IPS DF 6.9 (cell line): ENCODE measurements around the gene SERF1B.
"Not testable (repeated sequence)": the region's sequence is repeated elsewhere in the genome, so short reads cannot be mapped to it uniquely, and the experiment has no call there.

ENCODE experiments used
- DNase-seq: peaks from one replicate; pipeline ENCODE4 v3.0.0-alpha.2; 2013; ENCODE audit warnings: low read depth, low spot score
- H3K27ac ChIP-seq: one replicate; pipeline ENCODE4 v1.5.1; 2013; ENCODE audit warnings: low read length, control low read depth
- H3K27me3 ChIP-seq: 2 replicates; pipeline ENCODE4 v1.6.1; 2013; ENCODE audit warnings: mild to moderate bottlenecking, low read length; ENCODE audit not compliant: control insufficient read depth, insufficient read depth
- H3K36me3 ChIP-seq: 2 replicates; pipeline ENCODE4 v1.6.1; 2013; ENCODE audit warnings: low read length; ENCODE audit not compliant: control insufficient read depth, insufficient read depth
- H3K4me1 ChIP-seq: 2 replicates; pipeline ENCODE4 v1.6.1; 2013; ENCODE audit warnings: low read length; ENCODE audit not compliant: control insufficient read depth, insufficient read depth
- H3K4me3 ChIP-seq: 2 replicates; pipeline ENCODE4 v1.5.1; 2013; ENCODE audit warnings: mild to moderate bottlenecking, low read length
- H3K9me3 ChIP-seq: 2 replicates; pipeline ENCODE4 v1.6.1; 2013; ENCODE audit warnings: low read length, inconsistent platforms; ENCODE audit not compliant: control insufficient read depth, insufficient read depth
- WGBS: extraction: QIAGEN DNeasy Blood & Tissue Kit; methylation state at CpG from one replicate; pipeline ENCODE4 v1.1.7; 2013; ENCODE audit warnings: mixed read lengths, missing lambda C conversion rate; ENCODE audit not compliant: insufficient read length, insufficient coverage; 5-methylcytosine and 5-hydroxymethylcytosine counted together

The SERF1B gene

DNA sequence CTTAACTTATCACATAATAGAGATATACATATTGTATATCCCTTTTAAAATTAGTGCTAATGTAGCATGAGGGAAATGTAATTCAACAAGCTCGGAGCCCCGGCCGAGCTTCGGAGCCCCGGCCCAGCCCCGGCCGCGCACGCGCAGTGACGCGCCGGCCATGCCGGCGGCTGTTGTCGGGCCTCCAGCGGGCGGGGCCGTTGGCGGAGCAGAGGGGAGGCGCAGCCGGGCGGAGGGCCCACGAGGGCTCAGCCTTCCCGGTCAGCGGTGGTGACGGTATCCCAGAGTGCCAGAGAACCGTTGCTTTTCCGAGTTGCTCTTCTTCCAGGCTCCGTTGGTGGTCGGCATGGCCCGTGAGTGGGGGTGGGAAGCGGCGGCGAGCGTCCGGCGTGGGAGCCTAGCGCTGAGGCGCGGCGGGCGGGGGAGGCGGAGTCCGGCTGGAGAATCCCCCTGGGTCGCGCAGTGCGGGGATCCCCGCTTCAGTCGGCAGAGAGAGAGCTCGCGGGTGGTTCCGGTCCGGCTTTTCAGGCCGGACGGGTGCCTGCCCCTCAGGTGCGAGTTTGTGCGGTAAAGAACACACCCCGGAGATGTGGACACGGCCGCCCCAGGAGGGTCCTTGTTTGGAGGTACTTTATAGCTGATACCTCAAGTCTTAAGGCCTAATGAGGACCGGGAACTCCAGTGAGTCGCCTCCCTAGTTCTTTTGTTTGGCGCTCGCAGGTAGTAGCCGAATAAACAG, at the start of gene SERF1B:
TSS of gene SERF1B (plus strand) at position 146 of the 739 bp plus-strand sequence. CDS start at position 347, 201 bp downstream.
- not testable (repeated sequence) for H3K9me3 ChIP-seq, H3K27ac ChIP-seq, H3K4me1 ChIP-seq, H3K36me3 ChIP-seq, H3K27me3 ChIP-seq, DNase-seq, H3K4me3 ChIP-seq
- no CpG with 5 or more reads among the region's 66 CpGs for WGBS

- H3K4me1 ChIP-seq, H3K36me3 ChIP-seq, H3K27ac ChIP-seq, H3K4me3 ChIP-seq, DNase-seq, H3K9me3 ChIP-seq, H3K27me3 ChIP-seq: not testable (repeated sequence)
- no CpG with 5 or more reads among the region's 2 CpGs for WGBS
Observed at GRCh38 chr5:69991713-69992112, 33.3 kb upstream of the SERF1B start.

DNA sequence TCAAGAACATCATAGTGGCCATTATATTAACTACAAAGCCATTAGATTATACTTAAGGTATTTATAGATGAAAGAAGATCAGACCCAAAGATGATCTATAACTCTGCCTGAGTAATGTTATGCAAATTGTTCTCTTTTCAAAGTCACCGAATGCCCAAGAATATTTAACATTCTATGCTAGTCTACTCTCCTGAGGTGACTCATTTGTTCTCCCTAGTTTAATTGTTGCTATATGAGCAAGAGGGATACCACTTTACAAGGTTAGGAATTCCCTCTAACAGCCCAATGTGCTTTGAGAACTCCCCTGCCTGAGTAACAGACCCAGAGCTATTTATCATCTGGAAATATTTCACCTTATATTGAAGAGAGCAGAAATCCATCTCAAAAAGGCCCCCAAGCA, 29.5 kb upstream of the SERF1B start:
- H3K27me3 ChIP-seq, H3K9me3 ChIP-seq, H3K27ac ChIP-seq, H3K4me1 ChIP-seq, DNase-seq, H3K36me3 ChIP-seq, H3K4me3 ChIP-seq: not testable (repeated sequence)
- WGBS = no CpG with 5 or more reads among the region's 1 CpG

DNA sequence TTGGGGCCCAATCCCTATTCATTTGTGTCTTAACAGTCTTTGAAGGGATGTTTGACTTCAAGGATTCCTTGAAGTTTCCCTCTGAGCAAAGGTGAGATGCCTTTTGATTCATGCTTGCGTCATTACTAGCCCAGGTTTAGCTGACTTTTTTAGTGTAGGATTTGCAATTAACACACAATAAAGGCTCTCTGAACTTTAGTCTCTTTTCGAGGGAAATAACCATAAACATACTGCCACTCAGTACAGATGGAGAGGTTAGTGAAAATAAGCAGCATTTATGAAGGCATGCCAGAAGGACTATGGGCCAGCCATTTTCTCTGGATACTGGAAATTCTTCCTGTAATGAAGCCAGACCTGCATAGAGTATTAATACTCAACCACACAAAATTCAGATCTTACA, 4.4 kb upstream of the SERF1B start:
- WGBS = no CpG with 5 or more reads among the region's 2 CpGs
- DNase-seq, H3K36me3 ChIP-seq, H3K4me3 ChIP-seq, H3K27ac ChIP-seq, H3K9me3 ChIP-seq, H3K4me1 ChIP-seq, H3K27me3 ChIP-seq: not testable (repeated sequence)

DNA sequence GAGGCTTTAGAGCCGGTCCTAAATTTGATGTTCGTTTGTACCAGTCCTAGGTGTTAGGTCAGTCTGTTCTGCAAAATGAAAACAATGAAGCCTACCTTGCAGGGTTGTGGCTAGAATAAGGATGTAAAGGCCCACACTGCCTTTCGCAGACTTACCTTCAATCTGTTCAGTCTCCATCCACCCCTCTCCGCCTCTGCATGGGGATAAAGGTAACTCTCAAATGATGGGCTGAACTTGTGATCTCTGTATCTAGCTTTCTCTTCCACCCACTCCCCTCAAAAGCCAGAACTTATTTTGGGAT, 744 bp downstream of the SERF1B start:
- not testable (repeated sequence) for DNase-seq, H3K4me1 ChIP-seq, H3K27me3 ChIP-seq, H3K27ac ChIP-seq, H3K4me3 ChIP-seq, H3K36me3 ChIP-seq, H3K9me3 ChIP-seq
- no CpG with 5 or more reads among the region's 4 CpGs for WGBS

DNA sequence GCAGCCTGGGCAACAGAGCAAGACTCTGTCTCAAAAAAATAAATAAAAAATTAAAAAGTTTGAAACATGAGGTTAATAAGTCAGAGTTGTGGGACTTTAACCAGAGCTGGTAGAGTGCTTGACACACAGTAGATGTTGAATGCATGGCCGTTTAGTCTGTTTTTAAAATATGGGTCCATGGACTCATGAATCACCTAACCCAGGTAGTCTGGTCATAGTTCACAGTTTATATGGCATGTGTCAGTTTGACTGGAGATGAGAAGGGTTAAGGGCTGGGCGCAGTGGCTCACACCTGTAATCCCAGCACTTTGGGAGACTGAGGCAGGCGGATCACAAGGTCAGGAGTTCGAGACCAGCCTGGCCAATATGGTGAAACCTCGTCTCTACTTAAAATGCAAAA, 6.2 kb downstream of the SERF1B start:
- H3K4me1 ChIP-seq, H3K4me3 ChIP-seq, DNase-seq, H3K9me3 ChIP-seq, H3K36me3 ChIP-seq, H3K27ac ChIP-seq, H3K27me3 ChIP-seq: not testable (repeated sequence)
- no CpG with 5 or more reads among the region's 5 CpGs for WGBS

DNA sequence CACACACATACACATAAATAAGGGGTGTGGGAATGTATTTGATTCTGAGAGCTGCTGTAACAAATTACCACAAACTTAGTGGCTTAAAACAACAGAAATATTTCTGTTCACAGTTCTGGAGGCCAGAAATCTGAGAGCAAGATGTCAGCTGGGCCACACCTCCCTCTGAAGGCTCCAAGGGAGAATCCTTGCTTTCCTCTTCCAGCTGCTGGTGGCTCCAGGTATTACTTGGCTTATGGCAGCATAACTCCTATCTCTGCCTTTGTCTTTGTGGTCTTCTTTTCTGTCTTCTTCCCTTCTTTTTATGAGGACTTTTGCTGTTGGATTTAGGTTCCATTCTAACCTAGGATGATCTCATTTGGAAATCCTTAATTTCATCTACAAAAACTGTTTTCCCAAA, 16.4 kb downstream of the SERF1B start:
- not testable (repeated sequence) for H3K4me1 ChIP-seq, H3K9me3 ChIP-seq, H3K27ac ChIP-seq, H3K27me3 ChIP-seq, DNase-seq, H3K36me3 ChIP-seq, H3K4me3 ChIP-seq

GRCh38 chr5:70049790-70050142, 24.7 kb downstream of the SERF1B start:
- H3K9me3 ChIP-seq, H3K27me3 ChIP-seq, H3K27ac ChIP-seq, H3K4me3 ChIP-seq, H3K36me3 ChIP-seq, H3K4me1 ChIP-seq, DNase-seq: not testable (repeated sequence)
- WGBS = no CpG with 5 or more reads among the region's 16 CpGs

- H3K27me3 ChIP-seq, DNase-seq, H3K36me3 ChIP-seq, H3K27ac ChIP-seq, H3K4me3 ChIP-seq, H3K4me1 ChIP-seq, H3K9me3 ChIP-seq: not testable (repeated sequence)
- WGBS = no CpG with 5 or more reads among the region's 6 CpGs
Observed at GRCh38 chr5:70056289-70056942, 31.4 kb downstream of the SERF1B start.

DNA sequence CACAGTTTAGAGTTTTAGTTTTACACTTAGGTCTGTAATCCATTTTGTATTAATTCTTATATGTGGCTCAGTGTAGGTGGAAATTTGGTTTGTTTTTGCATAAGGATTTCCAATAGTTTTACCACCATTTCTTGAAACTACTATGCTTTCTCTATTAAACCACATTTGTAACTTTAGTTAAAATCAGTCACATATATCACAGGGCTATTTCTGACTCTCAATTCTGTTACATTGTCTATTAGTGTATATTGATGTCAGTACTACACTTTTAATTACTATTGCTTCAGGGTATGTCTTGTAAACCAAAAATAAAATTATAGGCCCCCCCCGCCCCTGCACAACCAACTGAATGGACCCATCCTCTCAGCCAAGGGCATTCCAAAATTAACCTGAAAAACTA, 32.1 kb downstream of the SERF1B start:
- not testable (repeated sequence) for H3K4me3 ChIP-seq, H3K27ac ChIP-seq, DNase-seq, H3K36me3 ChIP-seq, H3K4me1 ChIP-seq, H3K9me3 ChIP-seq, H3K27me3 ChIP-seq
- WGBS = no CpG with 5 or more reads among the region's 1 CpG

DNA sequence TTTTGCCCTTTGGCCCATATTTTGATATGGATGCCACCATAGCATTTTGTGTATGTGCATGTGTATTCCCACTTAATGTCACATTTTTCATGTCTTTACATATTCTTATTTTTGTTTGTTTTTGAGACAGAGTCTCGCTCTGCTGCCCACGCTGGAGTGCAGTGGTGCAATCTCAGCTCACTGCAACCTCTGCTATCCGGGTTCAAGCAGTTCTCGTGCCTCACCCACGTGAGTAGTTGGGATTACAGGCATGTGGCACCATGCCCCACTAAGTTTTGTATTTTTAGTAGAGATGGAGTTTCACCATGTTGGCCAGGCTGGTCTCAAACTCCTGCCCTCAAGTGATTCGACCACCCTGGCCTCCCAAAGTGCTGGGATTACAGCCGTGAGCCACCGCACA, 52.6 kb downstream of the SERF1B start:
- H3K4me3 ChIP-seq, H3K27me3 ChIP-seq: not testable (repeated sequence)
- no CpG with 5 or more reads among the region's 8 CpGs for WGBS

More for the DNA sequence above, 52.6 kb downstream of the SERF1B start:
- not testable (repeated sequence) for H3K4me1 ChIP-seq, H3K9me3 ChIP-seq, DNase-seq, H3K36me3 ChIP-seq, H3K27ac ChIP-seq
